SHP77 treated with DMSO at 0.1 percent for 48 hours (cell line): Measurements from ENCODE around the gene RIOK3.
"Not testable (repeated sequence)": the region's sequence is repeated elsewhere in the genome, so short reads cannot be mapped to it uniquely, and the experiment has no call there.

Source experiments
- DNase-seq: peaks from one replicate; lab custom pipeline; 2025; lab: John Stamatoyannopoulos, UW

The RIOK3 gene

DNA sequence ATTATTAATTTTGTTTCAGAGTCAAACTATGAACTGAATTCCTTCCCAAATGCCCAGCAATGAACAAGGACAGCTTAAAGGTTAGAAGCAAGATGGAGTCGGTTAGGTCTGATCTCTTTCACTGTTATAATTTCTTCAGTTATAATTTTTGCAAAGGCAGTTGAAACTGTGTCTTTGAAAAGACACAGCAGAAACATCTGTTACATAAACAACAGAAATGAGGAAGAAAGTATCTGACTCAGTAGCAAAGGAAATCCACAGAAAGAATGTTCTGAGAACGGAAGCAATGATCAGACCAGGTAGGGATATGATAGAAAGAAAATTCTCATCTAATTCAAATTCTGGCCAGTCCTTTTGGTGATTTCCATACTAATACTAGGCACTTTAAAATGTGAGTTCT, 45.0 kb downstream of the RIOK3 start:
- DNase-seq = no peak

DNA sequence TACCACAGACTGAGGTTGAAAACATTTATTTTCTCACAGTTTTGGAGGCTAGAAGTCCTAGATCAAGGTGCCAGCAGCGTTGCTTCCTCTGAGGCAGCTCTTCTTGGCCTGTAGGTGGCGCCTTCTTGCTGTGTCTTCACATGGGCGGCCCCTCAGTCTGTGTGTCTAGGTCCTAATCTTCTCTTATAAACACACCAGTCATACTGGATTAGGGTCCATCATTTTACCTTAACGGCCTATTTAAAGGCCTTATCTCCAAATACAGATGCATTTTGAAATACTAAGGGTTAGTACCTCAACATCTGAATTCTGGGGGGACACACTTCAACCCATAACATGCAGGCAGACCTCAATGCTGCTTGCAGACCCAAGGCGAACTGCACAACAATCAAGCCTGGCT, 45.8 kb downstream of the RIOK3 start:
- DNase-seq = peak; percentile 21

DNA sequence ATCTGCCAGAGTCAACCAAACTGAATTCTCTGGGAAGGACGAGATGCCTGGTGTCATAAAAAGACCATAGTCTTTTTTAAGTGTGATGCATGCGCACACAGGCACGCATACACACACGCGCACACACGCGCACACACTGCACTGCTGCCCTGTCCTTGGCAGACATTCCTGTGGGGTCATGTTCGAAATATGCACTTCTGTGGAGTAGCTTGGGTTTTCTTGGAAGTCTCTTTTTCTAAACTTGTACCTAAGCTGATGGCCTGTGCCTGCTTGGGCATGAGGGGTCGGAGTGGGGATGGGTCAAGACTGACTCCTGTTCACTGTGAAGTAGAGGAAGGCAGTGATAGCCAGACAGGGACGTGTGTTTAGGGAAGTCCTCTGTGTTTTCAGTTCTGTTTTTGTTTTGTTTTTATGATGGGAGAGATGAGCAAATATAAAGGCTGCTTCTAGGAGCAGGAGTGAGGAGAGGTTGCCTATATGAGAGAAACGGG, 46.2 kb downstream of the RIOK3 start:
- no peak for DNase-seq

DNA sequence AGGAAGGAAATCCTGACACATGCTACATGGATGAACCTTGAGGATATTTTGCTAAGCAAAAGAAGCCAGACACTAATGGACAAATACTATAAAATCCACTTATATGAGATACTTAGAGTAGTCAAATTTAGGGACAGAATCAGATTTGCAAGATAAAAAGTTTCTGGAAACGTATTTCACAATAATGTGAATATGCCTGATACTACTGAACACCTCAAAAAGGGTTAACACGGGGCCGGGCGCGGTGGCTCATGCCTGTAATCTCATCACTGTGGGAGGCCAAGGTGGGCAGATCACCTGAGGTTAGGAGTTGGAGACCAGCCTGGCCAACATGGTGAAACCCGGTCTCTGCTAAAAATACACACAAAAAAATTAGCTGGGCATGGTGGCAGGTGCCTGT, 48.5 kb downstream of the RIOK3 start:
- DNase-seq = no peak

DNA sequence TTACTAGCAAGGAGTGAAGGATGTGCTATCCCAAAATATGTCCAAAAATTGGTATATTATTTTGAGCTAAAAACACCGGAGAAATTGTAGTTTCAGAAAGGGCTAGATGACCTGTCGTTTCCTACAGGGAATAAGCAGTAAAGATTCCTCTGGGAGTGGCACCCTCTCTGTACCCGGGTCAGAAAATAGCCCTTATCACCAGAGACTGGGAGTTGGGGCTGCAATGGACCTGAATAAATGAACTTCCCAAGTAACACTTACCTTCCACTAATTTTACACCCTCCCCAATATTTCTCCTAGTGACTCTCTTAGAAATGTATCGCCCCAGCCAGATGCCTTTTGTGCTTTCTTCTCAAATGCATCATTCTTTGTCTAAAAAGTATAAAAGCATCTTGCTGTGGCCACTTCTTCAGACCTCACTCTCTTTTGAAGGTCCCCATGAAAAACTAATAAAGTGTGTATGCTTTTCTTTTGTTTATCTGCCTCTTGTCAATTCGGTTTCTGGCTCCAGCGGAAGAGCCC, 49.5 kb downstream of the RIOK3 start:
- no peak for DNase-seq

DNA sequence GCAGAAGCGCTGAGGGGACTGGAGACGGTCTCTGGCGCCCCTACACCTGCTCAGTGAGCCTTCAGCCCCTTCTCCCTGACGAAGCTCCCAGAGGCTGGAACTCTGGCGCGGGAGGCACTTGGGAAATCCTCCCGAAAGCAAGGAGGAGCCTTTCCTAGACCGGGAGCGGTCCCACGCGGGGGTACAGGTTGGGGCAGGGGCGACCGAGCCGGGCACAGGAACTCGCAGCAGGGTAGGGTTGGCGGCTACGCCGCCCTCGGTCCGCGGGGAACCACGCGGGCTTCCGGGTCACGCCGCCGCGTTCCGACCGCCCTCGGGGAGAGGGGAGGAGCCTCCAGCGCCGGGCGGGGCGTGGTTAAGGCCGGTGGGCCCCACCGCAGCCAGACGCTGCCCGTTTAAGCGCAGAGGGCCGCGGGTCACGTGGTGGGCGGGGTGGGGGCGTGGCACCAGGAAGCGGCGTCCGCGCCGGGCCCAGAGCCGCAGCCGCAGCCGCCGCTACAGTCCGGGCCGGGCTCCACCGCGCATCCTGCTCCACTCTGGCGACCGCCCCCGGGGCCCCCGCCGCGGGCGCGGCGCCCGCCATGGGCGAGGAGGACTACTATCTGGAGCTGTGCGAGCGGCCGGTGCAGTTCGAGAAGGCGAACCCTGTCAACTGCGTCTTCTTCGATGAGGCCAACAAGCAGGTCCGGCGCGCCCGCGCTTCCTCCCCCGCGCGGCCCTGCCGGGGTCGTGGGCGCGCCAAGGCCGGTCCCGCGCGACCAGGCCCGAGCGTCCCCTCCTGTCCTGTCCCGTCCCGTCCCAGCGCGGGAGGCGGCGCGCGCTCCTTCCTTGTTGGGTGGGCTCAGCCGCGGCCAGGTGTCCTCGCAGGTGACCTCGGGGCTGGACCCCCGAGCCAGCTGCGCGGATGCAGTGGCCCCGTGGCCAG, 50.2 kb downstream of the RIOK3 start, which contains the start of gene RMC1:
RMC1 (plus strand) TSS at position 474 of the 925 bp plus-strand sequence; CDS start at position 582, 108 bp downstream.
- DNase-seq = peak; percentile 62

DNA sequence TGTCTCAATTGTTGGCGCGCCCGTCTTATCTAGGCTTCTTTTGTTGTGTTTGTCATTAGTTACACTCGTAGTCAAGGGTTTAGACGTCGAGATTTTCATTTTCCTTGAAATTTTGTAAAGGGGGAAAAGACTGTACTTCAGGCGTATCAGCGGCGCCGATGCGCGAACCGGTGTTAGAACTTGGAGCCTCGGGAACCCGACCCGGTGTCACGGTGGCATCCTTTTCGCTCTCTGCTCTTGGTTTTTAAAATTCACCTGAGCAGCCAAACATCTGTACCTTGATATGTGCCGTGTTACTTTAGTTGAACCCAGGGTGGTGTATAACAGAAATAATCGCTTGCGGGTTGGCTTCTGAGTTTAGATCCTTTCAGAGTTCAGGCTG, 50.9 kb downstream of the RIOK3 start:
- no peak for DNase-seq

DNA sequence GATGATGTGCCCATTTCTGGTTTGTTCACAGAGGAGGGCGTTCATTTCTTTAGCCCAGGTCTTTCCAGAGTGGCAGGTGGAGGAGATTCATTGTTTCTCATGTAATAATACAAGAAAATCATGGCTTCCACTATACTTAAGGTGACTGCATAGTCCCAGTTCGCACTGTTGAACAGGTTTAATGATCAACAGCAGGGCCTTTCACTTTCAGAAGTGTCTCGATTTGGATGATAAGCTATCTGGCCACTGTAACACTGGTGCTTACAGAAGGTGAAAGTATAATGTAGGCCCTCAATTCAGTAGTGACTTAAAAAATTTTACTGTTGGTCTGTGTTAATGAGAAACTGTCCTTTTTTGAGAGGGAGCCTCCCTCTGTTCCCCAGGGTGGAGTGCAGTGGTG, 51.6 kb downstream of the RIOK3 start:
- DNase-seq = no peak

DNA sequence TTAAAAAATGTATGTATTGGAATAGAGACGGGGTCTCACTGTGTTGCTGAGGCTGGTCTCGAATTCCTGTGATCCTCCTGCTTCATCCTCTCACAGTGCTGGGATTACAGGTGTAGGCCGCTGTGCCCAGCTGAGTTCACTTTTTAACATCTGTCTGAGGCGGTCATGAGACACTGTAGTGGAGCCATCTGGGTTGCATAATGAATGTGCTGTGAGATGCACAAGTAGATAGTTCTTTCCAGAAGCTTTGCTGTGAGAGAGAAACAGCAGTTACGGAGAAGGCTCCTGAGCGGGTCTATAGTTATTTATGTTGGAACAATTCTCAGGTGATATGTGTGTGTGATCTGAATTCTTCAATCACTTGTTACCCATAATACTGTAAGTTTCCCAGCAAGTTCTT, 53.3 kb downstream of the RIOK3 start:
- no peak for DNase-seq

DNA sequence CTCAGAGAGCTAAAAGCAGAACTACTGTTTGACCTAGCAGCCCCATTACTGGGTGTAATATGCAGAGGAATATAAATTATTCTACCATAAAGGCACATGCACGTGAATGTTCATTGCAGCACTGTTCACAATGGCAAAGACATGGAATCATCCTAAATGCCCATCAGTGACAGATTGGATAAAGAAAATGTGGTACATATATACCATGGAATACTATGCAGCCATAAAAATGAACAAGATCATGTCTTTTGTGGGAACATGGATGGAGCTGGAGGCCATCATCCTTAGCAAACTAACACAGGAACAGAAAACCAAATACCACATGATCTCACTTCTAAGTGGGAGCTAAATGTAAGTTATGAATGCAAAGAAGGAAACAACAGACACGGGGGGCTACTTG, 57.8 kb downstream of the RIOK3 start:
- not testable (repeated sequence) for DNase-seq

DNA sequence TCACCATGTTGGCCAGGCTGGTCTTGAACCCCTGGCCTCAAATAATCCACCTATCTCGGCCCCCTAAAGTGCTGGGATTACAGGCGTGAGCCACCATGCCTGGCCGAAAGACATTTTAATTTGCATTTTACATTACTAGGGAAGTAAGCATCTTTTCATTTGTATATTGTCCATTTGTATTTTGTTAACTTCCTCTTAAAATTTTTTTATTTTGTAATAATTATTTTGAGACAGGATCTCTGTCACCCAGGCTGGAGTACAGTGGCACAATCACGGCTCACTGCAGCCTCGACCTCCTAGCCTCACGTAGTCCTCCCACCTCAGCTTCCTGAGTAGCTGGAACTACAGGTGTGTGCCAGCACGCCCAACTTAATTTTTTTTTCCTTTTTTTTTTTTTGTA, 59.1 kb downstream of the RIOK3 start:
- DNase-seq = not testable (repeated sequence)

DNA sequence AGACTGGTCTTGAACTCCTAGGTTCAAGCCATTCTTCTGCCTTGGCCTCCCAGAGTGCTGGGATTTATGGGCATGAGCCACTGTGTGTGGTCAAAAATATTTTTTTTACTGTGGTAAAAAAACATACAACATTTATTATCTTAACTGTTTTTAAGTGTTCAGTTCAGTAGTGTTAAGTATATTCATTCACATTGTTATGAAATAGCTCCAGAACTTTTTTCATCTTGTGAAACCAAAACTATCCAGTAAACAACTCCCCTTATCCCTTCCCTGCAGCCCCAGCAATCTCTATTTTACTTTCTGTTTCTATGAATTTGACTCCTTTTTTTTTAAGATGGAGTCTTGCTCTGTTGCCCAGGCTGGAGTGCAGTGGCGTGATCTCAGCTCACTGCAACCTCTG, 59.6 kb downstream of the RIOK3 start:
- no peak for DNase-seq

DNA sequence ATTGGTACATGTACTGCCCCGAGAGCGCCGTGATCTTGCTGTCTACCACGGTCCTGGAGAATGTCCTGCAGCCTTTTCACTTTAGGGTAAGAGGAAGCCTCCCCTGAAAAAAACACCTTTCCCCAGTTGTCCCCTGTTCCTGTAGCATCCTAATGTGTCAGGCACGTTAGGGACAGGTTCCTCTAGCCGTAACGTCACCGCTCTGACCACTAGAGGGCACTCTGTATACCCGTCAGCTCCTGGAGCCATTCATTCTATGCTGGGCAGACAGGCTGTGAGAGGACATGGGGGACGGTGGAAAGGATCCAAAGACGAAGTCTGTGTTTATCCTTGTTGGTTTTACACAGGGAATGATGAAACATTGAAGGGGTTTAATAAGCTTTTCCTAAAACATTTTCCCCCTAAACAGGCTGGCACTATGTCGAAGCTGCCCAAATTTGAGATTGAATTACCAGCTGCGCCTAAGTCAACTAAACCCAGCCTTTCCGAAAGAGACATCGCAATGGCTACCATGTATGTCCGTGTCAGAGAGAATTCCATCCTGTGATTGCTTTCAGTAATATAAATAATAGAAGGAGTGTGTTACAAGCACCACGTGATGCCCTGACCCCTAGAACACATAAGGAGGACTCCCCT, 62.9 kb downstream of the RIOK3 start:
- peak; percentile 54 for DNase-seq

DNA sequence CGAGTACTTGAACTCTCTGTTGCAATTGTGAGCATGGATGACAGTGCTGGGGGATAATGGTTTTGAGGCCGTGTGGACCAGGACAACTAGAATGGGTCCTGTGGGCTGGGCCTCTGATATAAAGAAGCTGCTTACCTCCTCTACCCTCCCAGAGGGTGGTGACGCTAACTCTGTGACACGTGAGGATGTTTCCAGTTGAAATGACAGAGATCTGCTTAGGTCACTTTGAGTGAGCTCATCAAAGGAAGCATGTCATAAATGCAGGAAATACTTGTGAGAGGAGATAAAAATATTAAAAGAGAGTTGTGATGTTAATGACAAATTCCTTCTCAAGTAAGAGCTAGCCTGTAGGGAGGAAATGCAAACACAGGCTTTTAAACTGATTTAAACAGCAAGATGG, 66.6 kb downstream of the RIOK3 start:
- no peak for DNase-seq

DNA sequence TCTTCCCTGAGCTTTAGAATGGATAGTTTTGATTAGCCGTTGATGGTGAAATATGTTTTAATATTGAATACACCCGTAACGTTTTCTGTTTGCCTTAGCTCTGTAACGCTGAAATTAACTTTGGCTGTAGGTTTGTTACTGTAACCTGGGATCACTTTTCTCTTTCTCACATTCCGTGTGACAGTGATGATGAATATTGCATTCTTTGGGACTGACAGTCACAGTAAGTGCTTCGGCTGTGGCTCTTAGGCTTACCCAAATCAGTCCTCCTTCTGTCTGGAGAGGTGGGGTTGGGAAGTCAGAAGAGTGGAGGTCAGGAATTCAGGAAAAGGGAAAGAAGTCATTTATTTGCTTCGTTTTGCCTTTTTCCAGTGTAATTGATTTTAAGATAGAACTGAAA, 68.2 kb downstream of the RIOK3 start:
- no peak for DNase-seq

DNA sequence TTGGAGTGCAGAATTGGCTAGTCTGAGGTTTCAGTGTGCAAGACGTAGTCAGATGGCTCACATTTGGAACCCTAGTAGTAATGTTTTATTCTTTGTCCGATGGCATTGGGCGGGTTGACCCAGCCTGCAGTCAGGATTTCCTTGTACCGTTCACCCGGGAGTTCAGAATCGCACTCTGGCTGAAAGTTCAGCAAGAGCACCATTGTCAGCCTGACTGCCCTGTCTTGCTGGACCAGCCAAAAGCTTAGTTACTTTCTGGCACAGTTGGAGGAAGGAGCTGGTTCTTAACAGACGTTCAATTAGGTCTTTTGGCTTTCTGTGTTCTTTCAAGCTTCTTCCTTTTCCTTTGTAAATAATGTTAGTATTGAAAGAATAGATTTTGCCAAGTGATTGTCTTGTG, 68.8 kb downstream of the RIOK3 start:
- DNase-seq = no peak

DNA sequence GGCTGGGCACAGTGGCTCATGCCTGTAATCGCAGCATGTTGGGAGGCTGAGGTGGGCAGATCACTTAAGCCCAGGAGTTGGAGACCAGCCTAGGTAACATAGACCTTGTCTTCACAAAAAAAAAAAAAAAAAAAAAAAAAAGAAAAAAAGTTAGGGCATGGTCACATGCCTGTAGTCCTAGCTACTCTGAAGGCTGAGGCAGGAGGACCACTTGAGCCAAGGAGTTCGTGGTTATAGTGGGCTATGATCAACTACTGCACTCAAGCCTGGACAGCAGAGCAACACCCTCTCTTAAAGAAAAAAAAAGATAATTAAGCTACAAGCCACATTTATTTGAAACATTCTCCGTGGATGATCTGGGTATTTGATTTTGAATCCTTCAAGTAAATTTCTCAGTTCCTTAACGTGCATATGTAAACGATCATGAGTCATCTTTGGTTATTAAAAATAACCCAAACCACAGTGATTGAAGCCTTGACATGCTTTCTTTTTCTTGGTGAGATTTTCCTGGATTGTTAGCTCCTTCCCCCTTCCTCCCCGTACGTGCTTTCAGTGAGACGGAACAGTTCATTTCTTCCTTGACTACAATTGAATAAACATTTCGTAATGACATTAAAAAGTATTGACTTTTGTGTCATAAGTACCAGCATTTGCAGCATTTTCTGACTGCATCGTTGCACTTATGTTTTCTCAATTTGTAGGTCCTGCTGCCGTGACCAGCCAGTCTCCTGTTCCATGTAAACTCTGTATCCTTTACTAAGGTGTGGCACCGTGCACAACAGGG, 70.5 kb downstream of the RIOK3 start:
- DNase-seq = no peak

DNA sequence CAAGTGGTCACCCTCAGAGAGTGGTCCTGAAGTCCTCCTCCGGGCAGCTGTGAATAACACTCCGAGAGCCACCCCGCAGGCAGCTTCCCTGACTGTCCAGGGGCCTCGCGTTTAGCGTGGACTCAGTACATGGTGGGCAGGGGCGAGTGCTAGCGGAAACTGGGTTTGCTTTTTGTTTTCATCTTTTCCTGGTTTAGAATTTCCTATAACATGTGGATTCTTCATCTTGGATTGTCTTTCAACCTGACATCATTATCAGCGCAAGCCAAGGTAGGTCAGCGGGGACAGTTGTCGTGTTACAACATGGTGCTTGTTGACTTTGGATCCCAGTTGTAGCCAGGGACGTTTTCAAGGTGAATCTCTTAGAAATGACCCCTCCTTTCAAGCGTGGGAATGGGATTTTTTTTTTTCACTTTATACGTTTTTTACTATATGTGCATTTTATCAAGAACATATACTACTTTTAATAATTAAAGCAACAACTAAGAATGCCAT, 71.2 kb downstream of the RIOK3 start:
- DNase-seq = no peak

DNA sequence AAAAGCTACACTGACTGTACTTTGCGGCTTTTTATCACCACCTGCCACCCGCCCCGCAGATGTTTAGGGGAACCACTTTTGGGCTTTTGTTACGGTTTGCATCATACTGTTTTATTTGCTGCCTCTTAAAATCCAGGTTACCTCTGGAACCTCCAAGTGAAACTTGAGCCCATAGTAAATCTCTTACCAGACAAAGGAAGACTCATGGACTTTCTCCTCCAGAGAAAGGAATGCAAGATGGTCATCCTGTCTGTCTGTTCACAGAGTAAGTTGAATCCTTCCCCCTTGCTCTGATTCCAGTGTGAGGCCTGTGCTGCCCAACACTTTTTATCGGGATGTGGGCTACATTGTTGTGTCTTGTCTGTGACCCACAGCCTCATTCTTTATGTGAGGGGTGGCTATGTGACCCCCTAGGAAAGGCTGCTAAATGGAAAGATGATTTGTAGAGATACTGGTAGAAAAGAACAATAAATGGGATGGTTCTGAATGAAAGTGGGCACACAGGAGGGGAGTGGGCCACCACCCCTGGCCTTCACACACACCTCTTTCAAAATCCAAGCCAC, 73.5 kb downstream of the RIOK3 start:
- DNase-seq = no peak

DNA sequence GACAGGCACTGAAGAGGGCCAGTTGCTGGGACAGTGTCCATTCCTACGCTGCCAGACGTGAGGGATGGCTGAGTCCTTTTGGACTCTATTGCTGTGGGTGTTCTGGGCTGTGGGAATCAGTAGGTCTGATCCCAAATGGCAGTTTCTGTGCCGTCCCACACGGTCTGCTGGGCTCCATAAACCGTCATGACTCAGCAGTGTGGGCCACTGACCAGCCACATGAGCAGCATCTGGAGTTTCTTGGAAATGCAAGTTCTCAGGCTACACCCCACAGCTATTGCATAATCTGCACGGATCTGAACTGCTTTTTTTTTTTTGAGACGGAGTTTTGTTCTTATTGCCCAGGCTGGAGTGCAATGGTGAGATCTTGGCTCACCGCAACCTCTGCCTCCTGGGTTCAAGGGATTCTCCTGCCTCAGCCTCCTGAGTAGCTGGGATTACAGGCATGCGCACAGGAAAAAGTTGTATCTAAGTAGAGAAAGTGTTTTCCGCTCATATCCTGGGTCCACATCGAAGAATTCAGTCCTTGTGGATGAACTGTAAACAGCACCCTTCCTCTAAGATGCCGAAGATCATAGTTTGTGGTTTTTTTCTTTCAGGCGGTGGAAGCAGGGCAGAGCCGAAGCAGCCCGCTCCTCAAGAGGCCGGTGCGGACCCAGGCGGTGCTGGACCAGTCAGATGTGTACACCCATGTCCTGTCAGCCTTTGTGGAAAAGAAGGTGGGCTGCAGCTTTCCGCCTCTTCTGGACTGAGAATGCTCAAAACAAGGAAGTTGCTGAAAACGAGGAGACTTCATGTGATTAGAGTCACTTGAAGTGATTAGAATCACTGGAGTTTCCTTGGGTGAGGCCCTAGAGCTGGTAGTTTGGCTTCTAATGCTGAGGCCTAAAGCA, 75.7 kb downstream of the RIOK3 start:
- no peak for DNase-seq

DNA sequence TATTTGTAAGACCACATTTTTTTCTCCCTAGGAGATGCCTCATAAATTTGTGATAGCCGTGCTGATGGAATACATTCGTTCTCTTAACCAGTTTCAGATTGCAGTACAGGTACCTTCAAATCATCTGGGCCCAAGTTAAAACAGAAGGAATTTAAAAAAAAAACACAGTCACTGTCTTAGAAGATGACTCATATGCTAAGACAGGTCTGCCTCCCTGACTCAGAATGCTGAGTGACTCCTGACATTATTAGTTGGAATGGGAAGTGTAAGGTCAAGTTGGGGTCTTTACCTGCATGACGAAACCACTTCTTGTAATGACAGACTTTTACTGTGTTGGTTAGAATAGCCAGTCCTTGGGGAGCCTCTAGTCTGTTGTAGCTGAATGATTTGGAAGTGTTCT, 76.5 kb downstream of the RIOK3 start:
- no peak for DNase-seq
